ENCODE results near the gene CCR5AS.

CCR5AS gene

DNA sequence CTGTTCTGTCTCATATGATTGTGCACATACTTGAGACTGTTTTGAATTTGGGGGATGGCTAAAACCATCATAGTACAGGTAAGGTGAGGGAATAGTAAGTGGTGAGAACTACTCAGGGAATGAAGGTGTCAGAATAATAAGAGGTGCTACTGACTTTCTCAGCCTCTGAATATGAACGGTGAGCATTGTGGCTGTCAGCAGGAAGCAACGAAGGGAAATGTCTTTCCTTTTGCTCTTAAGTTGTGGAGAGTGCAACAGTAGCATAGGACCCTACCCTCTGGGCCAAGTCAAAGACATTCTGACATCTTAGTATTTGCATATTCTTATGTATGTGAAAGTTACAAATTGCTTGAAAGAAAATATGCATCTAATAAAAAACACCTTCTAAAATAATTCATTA is 31.1 kb downstream of the CCR5AS start:
- TF ChIP-seq, protein P1, sequence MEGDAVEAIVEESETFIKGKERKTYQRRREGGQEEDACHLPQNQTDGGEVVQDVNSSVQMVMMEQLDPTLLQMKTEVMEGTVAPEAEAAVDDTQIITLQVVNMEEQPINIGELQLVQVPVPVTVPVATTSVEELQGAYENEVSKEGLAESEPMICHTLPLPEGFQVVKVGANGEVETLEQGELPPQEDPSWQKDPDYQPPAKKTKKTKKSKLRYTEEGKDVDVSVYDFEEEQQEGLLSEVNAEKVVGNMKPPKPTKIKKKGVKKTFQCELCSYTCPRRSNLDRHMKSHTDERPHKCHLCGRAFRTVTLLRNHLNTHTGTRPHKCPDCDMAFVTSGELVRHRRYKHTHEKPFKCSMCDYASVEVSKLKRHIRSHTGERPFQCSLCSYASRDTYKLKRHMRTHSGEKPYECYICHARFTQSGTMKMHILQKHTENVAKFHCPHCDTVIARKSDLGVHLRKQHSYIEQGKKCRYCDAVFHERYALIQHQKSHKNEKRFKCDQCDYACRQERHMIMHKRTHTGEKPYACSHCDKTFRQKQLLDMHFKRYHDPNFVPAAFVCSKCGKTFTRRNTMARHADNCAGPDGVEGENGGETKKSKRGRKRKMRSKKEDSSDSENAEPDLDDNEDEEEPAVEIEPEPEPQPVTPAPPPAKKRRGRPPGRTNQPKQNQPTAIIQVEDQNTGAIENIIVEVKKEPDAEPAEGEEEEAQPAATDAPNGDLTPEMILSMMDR (conservative IDR thresholded peaks at IDR 0.05) = no peak
- peaks cover 9% of the 10 kb centered on the region for H3K4me1 Mint-ChIP-seq (ENCODE audit: unreplicated experiment)
- peaks cover 44% of the 10 kb centered on the region for H3K27me3 Mint-ChIP-seq
- no peak overlapping the region for H3K27ac Mint-ChIP-seq
- no peaks in the 10 kb centered on the region for H3K36me3 Mint-ChIP-seq
- H3K9me3 Mint-ChIP-seq = no peaks in the 10 kb centered on the region
- DNase-seq (ENCODE audit: extremely low spot score, unreplicated experiment) = no peak
- no peak overlapping the region for H3K4me3 Mint-ChIP-seq

DNA sequence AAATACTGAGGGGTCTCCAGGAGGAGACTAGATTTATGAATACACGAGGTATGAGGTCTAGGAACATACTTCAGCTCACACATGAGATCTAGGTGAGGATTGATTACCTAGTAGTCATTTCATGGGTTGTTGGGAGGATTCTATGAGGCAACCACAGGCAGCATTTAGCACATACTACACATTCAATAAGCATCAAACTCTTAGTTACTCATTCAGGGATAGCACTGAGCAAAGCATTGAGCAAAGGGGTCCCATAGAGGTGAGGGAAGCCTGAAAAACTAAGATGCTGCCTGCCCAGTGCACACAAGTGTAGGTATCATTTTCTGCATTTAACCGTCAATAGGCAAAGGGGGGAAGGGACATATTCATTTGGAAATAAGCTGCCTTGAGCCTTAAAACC is 31.6 kb downstream of the CCR5AS start:
- TF ChIP-seq, protein P1 (conservative IDR thresholded peaks at IDR 0.05) = no peak
- no peak for DNase-seq (ENCODE audit: extremely low spot score, unreplicated experiment)
- no peak overlapping the region for H3K4me3 Mint-ChIP-seq
- no peaks in the 10 kb centered on the region for H3K36me3 Mint-ChIP-seq
- no peak overlapping the region for H3K27ac Mint-ChIP-seq
- H3K27me3 Mint-ChIP-seq = peaks cover 43% of the 10 kb centered on the region
- H3K9me3 Mint-ChIP-seq = no peaks in the 10 kb centered on the region
- peaks cover 10% of the 10 kb centered on the region for H3K4me1 Mint-ChIP-seq (ENCODE audit: unreplicated experiment)

DNA sequence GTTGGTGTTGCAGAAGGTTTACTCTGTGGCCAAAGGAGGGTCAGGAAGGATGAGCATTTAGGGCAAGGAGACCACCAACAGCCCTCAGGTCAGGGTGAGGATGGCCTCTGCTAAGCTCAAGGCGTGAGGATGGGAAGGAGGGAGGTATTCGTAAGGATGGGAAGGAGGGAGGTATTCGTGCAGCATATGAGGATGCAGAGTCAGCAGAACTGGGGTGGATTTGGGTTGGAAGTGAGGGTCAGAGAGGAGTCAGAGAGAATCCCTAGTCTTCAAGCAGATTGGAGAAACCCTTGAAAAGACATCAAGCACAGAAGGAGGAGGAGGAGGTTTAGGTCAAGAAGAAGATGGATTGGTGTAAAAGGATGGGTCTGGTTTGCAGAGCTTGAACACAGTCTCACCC is 32.1 kb downstream of the CCR5AS start:
- TF ChIP-seq, protein P1 (conservative IDR thresholded peaks at IDR 0.05) = no peak
- no peak overlapping the region for H3K27ac Mint-ChIP-seq
- H3K4me3 Mint-ChIP-seq = no peak overlapping the region
- no peaks in the 10 kb centered on the region for H3K36me3 Mint-ChIP-seq
- DNase-seq (ENCODE audit: extremely low spot score, unreplicated experiment) = no peak
- H3K9me3 Mint-ChIP-seq = no peaks in the 10 kb centered on the region
- H3K4me1 Mint-ChIP-seq (ENCODE audit: unreplicated experiment) = peaks cover 10% of the 10 kb centered on the region
- H3K27me3 Mint-ChIP-seq = peaks cover 46% of the 10 kb centered on the region

DNA sequence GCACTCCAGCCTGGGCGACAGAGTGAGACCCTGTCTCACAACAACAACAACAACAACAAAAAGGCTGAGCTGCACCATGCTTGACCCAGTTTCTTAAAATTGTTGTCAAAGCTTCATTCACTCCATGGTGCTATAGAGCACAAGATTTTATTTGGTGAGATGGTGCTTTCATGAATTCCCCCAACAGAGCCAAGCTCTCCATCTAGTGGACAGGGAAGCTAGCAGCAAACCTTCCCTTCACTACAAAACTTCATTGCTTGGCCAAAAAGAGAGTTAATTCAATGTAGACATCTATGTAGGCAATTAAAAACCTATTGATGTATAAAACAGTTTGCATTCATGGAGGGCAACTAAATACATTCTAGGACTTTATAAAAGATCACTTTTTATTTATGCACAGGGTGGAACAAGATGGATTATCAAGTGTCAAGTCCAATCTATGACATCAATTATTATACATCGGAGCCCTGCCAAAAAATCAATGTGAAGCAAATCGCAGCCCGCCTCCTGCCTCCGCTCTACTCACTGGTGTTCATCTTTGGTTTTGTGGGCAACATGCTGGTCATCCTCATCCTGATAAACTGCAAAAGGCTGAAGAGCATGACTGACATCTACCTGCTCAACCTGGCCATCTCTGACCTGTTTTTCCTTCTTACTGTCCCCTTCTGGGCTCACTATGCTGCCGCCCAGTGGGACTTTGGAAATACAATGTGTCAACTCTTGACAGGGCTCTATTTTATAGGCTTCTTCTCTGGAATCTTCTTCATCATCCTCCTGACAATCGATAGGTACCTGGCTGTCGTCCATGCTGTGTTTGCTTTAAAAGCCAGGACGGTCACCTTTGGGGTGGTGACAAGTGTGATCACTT is 34.1 kb downstream of the CCR5AS start:
- no peak overlapping the region for H3K27ac Mint-ChIP-seq
- no peak for DNase-seq (ENCODE audit: extremely low spot score, unreplicated experiment)
- TF ChIP-seq, protein P1 (conservative IDR thresholded peaks at IDR 0.05) = peak; percentile 59
- H3K9me3 Mint-ChIP-seq = no peaks in the 10 kb centered on the region
- no peaks in the 10 kb centered on the region for H3K36me3 Mint-ChIP-seq
- no peak overlapping the region for H3K4me3 Mint-ChIP-seq
- peaks cover 48% of the 10 kb centered on the region for H3K27me3 Mint-ChIP-seq
- peaks cover 6% of the 10 kb centered on the region for H3K4me1 Mint-ChIP-seq (ENCODE audit: unreplicated experiment)

DNA sequence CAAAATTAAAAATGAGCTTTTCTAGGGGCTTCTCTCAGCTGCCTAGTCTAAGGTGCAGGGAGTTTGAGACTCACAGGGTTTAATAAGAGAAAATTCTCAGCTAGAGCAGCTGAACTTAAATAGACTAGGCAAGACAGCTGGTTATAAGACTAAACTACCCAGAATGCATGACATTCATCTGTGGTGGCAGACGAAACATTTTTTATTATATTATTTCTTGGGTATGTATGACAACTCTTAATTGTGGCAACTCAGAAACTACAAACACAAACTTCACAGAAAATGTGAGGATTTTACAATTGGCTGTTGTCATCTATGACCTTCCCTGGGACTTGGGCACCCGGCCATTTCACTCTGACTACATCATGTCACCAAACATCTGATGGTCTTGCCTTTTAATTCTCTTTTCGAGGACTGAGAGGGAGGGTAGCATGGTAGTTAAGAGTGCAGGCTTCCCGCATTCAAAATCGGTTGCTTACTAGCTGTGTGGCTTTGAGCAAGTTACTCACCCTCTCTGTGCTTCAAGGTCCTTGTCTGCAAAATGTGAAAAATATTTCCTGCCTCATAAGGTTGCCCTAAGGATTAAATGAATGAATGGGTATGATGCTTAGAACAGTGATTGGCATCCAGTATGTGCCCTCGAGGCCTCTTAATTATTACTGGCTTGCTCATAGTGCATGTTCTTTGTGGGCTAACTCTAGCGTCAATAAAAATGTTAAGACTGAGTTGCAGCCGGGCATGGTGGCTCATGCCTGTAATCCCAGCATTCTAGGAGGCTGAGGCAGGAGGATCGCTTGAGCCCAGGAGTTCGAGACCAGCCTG is 35.1 kb downstream of the CCR5AS start:
- H3K9me3 Mint-ChIP-seq = no peaks in the 10 kb centered on the region
- peaks cover 48% of the 10 kb centered on the region for H3K27me3 Mint-ChIP-seq
- H3K4me1 Mint-ChIP-seq (ENCODE audit: unreplicated experiment) = peaks cover 6% of the 10 kb centered on the region
- H3K27ac Mint-ChIP-seq = no peak overlapping the region
- no peak overlapping the region for H3K4me3 Mint-ChIP-seq
- H3K36me3 Mint-ChIP-seq = no peaks in the 10 kb centered on the region
- no peak for DNase-seq (ENCODE audit: extremely low spot score, unreplicated experiment)
- TF ChIP-seq, protein P1 (conservative IDR thresholded peaks at IDR 0.05) = no peak
